DOHH2 (cell line): ENCODE results near the gene SLC9A6.

Source experiments
- H3F3A ChIP-seq: fragments of 200-600 bp; sonication (generic), shearing (Covaris generic); 2 replicates; pipeline ENCODE4 v1.6.0; 2016; ENCODE audit warnings: antibody characterized with exemption, mild to moderate bottlenecking; ENCODE audit not compliant: control insufficient read depth, insufficient read depth
- H3K27ac ChIP-seq: fragments of 200-600 bp; sonication (generic); 2 replicates; pipeline ENCODE4 v1.5.1; 2014; ENCODE audit warnings: low read depth, mild to moderate bottlenecking, low read length, moderate library complexity
- H3K27me3 ChIP-seq: fragments of 200-600 bp; sonication (generic); 2 replicates; pipeline ENCODE4 v1.6.1; 2014; ENCODE audit warnings: mild to moderate bottlenecking, low read length, mixed read lengths; ENCODE audit not compliant: control insufficient read depth
- H3K36me3 ChIP-seq: fragments of 200-600 bp; sonication (generic); 2 replicates; pipeline ENCODE4 v1.6.1; 2014; ENCODE audit warnings: mild to moderate bottlenecking, low read length, moderate library complexity, mixed read lengths; ENCODE audit not compliant: control insufficient read depth
- H3K4me1 ChIP-seq: fragments of 200-600 bp; sonication (generic); 2 replicates; pipeline ENCODE4 v1.6.1; 2014; ENCODE audit warnings: mild to moderate bottlenecking, low read length, mixed read lengths; ENCODE audit not compliant: control insufficient read depth
- H3K4me2 ChIP-seq: fragments of 200-600 bp; sonication (generic); 2 replicates; pipeline ENCODE4 v1.6.0; 2014; ENCODE audit warnings: mild to moderate bottlenecking, low read length, moderate library complexity
- H3K4me3 ChIP-seq: fragments of 200-600 bp; sonication (generic); 2 replicates; pipeline ENCODE4 v1.5.1; 2014; ENCODE audit warnings: mild to moderate bottlenecking, low read length, mixed read lengths
- H3K79me2 ChIP-seq: fragments of 200-600 bp; sonication (generic); 2 replicates; pipeline ENCODE4 v1.6.1; 2014; ENCODE audit warnings: mild to moderate bottlenecking, low read length, mixed read lengths; ENCODE audit not compliant: control insufficient read depth
- H3K9me2 ChIP-seq: fragments of 200-600 bp; sonication (generic); replicated peaks from 2 replicates; pipeline ENCODE4 v1.6.1; 2014; ENCODE audit warnings: mild to moderate bottlenecking, low read length, mixed read lengths; ENCODE audit not compliant: control insufficient read depth
- H3K9me3 ChIP-seq: fragments of 200-600 bp; sonication (generic); 2 replicates; pipeline ENCODE4 v1.6.1; 2014; ENCODE audit warnings: antibody characterized with exemption, low read length, mixed read lengths; ENCODE audit not compliant: control insufficient read depth, insufficient read depth
- H4K20me1 ChIP-seq: fragments of 200-600 bp; sonication (generic); 2 replicates; pipeline ENCODE4 v1.6.0; 2014; ENCODE audit warnings: low read depth, mild to moderate bottlenecking, antibody characterized with exemption, low read length, moderate library complexity; ENCODE audit not compliant: control insufficient read depth, insufficient read depth
- EZH2phosphoT487 ChIP-seq: fragments of 200-600 bp; sonication (generic); IDR thresholded peaks from 2 replicates; pipeline ENCODE4 v1.6.1; 2017; ENCODE audit warnings: borderline replicate concordance, mild to moderate bottlenecking, antibody characterized with exemption, low read length, moderate library complexity, mixed read lengths
- TF ChIP-seq, protein P1 (sequence below): fragments of 200-600 bp; sonication (generic); IDR thresholded peaks from one replicate; pipeline ENCODE4 v1.5.1; 2014; ENCODE audit warnings: antibody characterized with exemption, mild to moderate bottlenecking, low read depth, low read length; ENCODE audit not compliant: poor library complexity, severe bottlenecking

The SLC9A6 gene

GRCh38 chrX:136045008-136045407 lies 59.8 kb downstream of the SLC9A6 start:
- Histone ChIP-seq H3K79me2 (no peaks in the 10 kb centered on the region), H3K4me3 (no peak overlapping the region), H3K9me3 (no peaks in the 10 kb centered on the region), H4K20me1 (no peaks in the 10 kb centered on the region), H3K4me1 (no peaks in the 10 kb centered on the region), H3K27me3 (no peaks in the 10 kb centered on the region), H3K36me3 (no peaks in the 10 kb centered on the region), H3K27ac (no peak overlapping the region), H3K4me2 (no peak overlapping the region), H3F3A (no peaks in the 10 kb centered on the region), H3K9me2 (no peaks in the 10 kb centered on the region)
- TF ChIP-seq, protein P1, sequence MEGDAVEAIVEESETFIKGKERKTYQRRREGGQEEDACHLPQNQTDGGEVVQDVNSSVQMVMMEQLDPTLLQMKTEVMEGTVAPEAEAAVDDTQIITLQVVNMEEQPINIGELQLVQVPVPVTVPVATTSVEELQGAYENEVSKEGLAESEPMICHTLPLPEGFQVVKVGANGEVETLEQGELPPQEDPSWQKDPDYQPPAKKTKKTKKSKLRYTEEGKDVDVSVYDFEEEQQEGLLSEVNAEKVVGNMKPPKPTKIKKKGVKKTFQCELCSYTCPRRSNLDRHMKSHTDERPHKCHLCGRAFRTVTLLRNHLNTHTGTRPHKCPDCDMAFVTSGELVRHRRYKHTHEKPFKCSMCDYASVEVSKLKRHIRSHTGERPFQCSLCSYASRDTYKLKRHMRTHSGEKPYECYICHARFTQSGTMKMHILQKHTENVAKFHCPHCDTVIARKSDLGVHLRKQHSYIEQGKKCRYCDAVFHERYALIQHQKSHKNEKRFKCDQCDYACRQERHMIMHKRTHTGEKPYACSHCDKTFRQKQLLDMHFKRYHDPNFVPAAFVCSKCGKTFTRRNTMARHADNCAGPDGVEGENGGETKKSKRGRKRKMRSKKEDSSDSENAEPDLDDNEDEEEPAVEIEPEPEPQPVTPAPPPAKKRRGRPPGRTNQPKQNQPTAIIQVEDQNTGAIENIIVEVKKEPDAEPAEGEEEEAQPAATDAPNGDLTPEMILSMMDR, result no peak
- no peak for TF ChIP-seq EZH2phosphoT487

DNA sequence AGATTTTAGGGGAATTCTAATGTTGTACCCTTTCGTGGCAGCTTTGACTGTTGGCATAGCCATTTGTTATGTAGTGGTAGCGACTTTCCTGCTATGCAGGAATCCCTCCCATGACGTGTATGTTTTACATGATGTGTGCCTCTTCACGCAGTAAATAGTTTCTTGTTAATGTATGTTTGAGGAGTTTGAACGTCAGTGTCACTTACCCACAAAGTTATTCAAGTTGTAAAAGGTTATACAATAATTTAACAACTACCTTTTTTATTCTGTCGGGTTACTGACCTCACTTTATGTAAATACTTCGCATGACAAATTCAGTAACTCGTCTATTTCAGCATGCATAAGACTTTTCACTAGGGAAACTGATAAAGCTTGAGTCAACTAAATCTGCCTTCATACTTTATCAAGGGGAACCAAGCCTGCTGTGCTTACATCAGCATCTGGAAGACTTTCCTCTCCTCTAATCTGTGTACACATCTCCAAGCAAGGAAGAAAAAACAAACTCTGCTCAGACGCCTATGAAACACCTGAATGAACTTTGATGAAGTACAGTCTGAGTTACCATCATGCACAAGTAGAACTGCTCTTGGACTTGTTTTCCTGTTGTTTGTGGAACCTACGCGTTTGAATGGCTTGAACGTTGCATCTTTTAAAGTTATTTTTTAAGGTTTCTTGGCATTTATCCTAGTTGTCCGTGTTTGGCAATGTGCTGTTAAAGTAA lies 61.2 kb downstream of the SLC9A6 start:
- no peaks in the 10 kb centered on the region for H3K27me3 ChIP-seq
- H3K27ac ChIP-seq, result no peak overlapping the region
- H3K4me3 ChIP-seq, result no peak overlapping the region
- H3K9me3 ChIP-seq, result no peaks in the 10 kb centered on the region
- no peak for TF ChIP-seq EZH2phosphoT487
- TF ChIP-seq, protein P1, result no peak
- no peaks in the 10 kb centered on the region for H3K9me2 ChIP-seq
- no peaks in the 10 kb centered on the region for H3F3A ChIP-seq
- no peak overlapping the region for H3K4me2 ChIP-seq
- no peaks in the 10 kb centered on the region for H3K79me2 ChIP-seq
- no peaks in the 10 kb centered on the region for H3K4me1 ChIP-seq
- no peaks in the 10 kb centered on the region for H3K36me3 ChIP-seq
- H4K20me1 ChIP-seq, result no peaks in the 10 kb centered on the region

GRCh38 chrX:136047016-136047642 lies 61.9 kb downstream of the SLC9A6 start:
- H3K9me3 ChIP-seq, result no peaks in the 10 kb centered on the region
- H3K27ac ChIP-seq, result no peak overlapping the region
- no peaks in the 10 kb centered on the region for H3K79me2 ChIP-seq
- H3K27me3 ChIP-seq, result no peaks in the 10 kb centered on the region
- no peaks in the 10 kb centered on the region for H3K36me3 ChIP-seq
- no peaks in the 10 kb centered on the region for H4K20me1 ChIP-seq
- TF ChIP-seq EZH2phosphoT487, result no peak
- TF ChIP-seq, protein P1, result no peak
- H3K4me2 ChIP-seq, result no peak overlapping the region
- no peaks in the 10 kb centered on the region for H3F3A ChIP-seq
- no peaks in the 10 kb centered on the region for H3K9me2 ChIP-seq
- no peak overlapping the region for H3K4me3 ChIP-seq
- H3K4me1 ChIP-seq, result no peaks in the 10 kb centered on the region
